IMR-90 (cell line): ENCODE results near the gene DOCK9. TPM values are rescaled to one million over a fixed set of nuclear protein-coding genes. Genes with fewer than 3 reads are reported as not detected.

ENCODE experiments used
- ATAC-seq: fragments of 200-7000 bp; cut with Tn5 transposase; 2 replicates; pipeline ENCODE4 v1.9.1; 2020; ENCODE audit warnings: low read depth, mild to moderate bottlenecking, moderate library complexity
- BruUV-seq: library from RNA; stranded (reverse); fragments of 400-500 nt; replicated peaks from 2 replicates; lab custom pipeline; 2021; lab: Mats Ljungman, UMichigan
- CTCF ChIA-PET: fragments of 300-600 bp; formaldehyde crosslinking; extraction: SDS; loops from one replicate; lab custom pipeline; 2021; ENCODE audit warnings: antibody characterized with exemption; lab: Yijun Ruan, JAX
- POLR2A ChIA-PET: fragments of 300-600 bp; sonication (Branson Sonifier 250); formaldehyde crosslinking; loops from one replicate; lab custom pipeline; 2022; ENCODE audit warnings: antibody characterized with exemption; ENCODE audit not compliant: unreplicated experiment; lab: Charles Lee
- DNase-seq: peaks from one replicate; pipeline ENCODE4 v3.0.0; 2013
- H2AFZ ChIP-seq: replicated peaks from 2 replicates; pipeline ENCODE3; 2013; ENCODE audit warnings: low read length, mild to moderate bottlenecking; ENCODE audit not compliant: poor library complexity
- H2AK5ac ChIP-seq: 2 replicates; pipeline ENCODE4 v1.6.1; 2013; ENCODE audit warnings: low read depth, low read length, inconsistent platforms
- H2AK9ac ChIP-seq: replicated peaks from 2 replicates; pipeline ENCODE3; 2013; ENCODE audit warnings: mild to moderate bottlenecking, low read depth, low read length, moderate library complexity; ENCODE audit not compliant: poor library complexity
- H2BK120ac ChIP-seq: 2 replicates; pipeline ENCODE4 v1.6.1; 2013; ENCODE audit warnings: low read depth, low read length, inconsistent platforms
- H2BK15ac ChIP-seq: 3 replicates; pipeline ENCODE4 v1.6.1; 2013; ENCODE audit warnings: low read depth, low read length, inconsistent platforms
- H2BK20ac ChIP-seq: 2 replicates; pipeline ENCODE4 v1.6.1; 2013; ENCODE audit warnings: low read depth, mild to moderate bottlenecking, inconsistent platforms, low read length, moderate library complexity
- H2BK5ac ChIP-seq: 2 replicates; pipeline ENCODE4 v1.6.1; 2013; ENCODE audit warnings: mild to moderate bottlenecking, low read depth, low read length, inconsistent platforms; ENCODE audit not compliant: poor library complexity, severe bottlenecking
- H3K14ac ChIP-seq: replicated peaks from 2 replicates; pipeline ENCODE4 v1.6.1; 2013; ENCODE audit warnings: low read depth, low read length, inconsistent platforms
- H3K18ac ChIP-seq: 2 replicates; pipeline ENCODE4 v1.6.1; 2013; ENCODE audit warnings: low read depth, low read length, control low read depth
- H3K23ac ChIP-seq: 2 replicates; pipeline ENCODE4 v1.6.1; 2013; ENCODE audit warnings: low read depth, low read length, inconsistent platforms
- H3K27ac ChIP-seq: 2 replicates; pipeline ENCODE4 v1.5.1; 2013; ENCODE audit warnings: mild to moderate bottlenecking, control low read depth, low read length; ENCODE audit not compliant: insufficient read depth
- H3K27me3 ChIP-seq: 2 replicates; pipeline ENCODE4 v1.6.1; 2013; ENCODE audit warnings: low read length; ENCODE audit not compliant: control insufficient read depth, insufficient read depth
- H3K36me3 ChIP-seq: 2 replicates; pipeline ENCODE4 v1.6.1; 2013; ENCODE audit warnings: low read length, mixed read lengths; ENCODE audit not compliant: control insufficient read depth, insufficient read depth
- H3K4ac ChIP-seq: 2 replicates; pipeline ENCODE4 v1.6.1; 2013; ENCODE audit warnings: low read depth, low read length, inconsistent platforms
- H3K4me1 ChIP-seq: 2 replicates; pipeline ENCODE4 v1.6.1; 2013; ENCODE audit warnings: low read length, mixed read lengths; ENCODE audit not compliant: control insufficient read depth, insufficient read depth
- H3K4me2 ChIP-seq: 2 replicates; pipeline ENCODE4 v1.6.1; 2013; ENCODE audit warnings: low read depth, mild to moderate bottlenecking, control low read depth, low read length, moderate library complexity
- H3K4me3 ChIP-seq: 2 replicates; pipeline ENCODE4 v1.5.1; 2013; ENCODE audit warnings: low read depth, mild to moderate bottlenecking, control low read depth, low read length, moderate library complexity; ENCODE audit not compliant: insufficient read depth
- H3K56ac ChIP-seq: 2 replicates; pipeline ENCODE4 v1.6.1; 2013; ENCODE audit warnings: low read length, inconsistent platforms; ENCODE audit not compliant: insufficient read depth; ENCODE audit errors: extremely low read depth
- H3K79me1 ChIP-seq, 2 experiments: 2 replicates each; pipeline ENCODE4 v1.6.1; 2013; ENCODE audit warnings: low read length in 2 of 2, inconsistent platforms in 1 of 2, low read depth in 1 of 2
- H3K9ac ChIP-seq: 2 replicates; pipeline ENCODE4 v1.6.1; 2013; ENCODE audit warnings: low read depth, low read length, control low read depth
- H3K9me1 ChIP-seq: 2 replicates; pipeline ENCODE4 v1.6.1; 2013; ENCODE audit warnings: low read length, inconsistent platforms; ENCODE audit not compliant: insufficient read depth
- H3K9me3 ChIP-seq: 2 replicates; pipeline ENCODE4 v1.6.1; 2013; ENCODE audit warnings: low read length; ENCODE audit not compliant: control insufficient read depth, insufficient read depth
- H4K20me1 ChIP-seq: 2 replicates; pipeline ENCODE4 v1.6.1; 2013; ENCODE audit warnings: low read length, inconsistent platforms; ENCODE audit not compliant: insufficient read depth
- H4K5ac ChIP-seq: 2 replicates; pipeline ENCODE4 v1.6.1; 2013; ENCODE audit warnings: mild to moderate bottlenecking, low read depth, low read length, control low read depth
- H4K8ac ChIP-seq, 2 experiments: 2 replicates each; pipeline ENCODE4 v1.6.1; 2013; ENCODE audit warnings: low read depth in 2 of 2, low read length in 2 of 2, control low read depth in 1 of 2, inconsistent platforms in 1 of 2
- H4K91ac ChIP-seq: 2 replicates; pipeline ENCODE4 v1.6.1; 2013; ENCODE audit warnings: low read depth, low read length, inconsistent platforms; ENCODE audit not compliant: insufficient read depth
- FOS ChIP-seq: fragments of 150-350 bp; IDR thresholded peaks from 2 replicates; pipeline ENCODE4 v1.6.1; 2016; ENCODE audit warnings: low read depth, low read length
- MXI1 ChIP-seq: IDR thresholded peaks from 2 replicates; pipeline ENCODE4 v1.6.1; 2012; ENCODE audit warnings: low read depth, mild to moderate bottlenecking, low read length, moderate library complexity, borderline replicate concordance
- NFE2L2 ChIP-seq: fragments of 150-350 bp; IDR thresholded peaks from 2 replicates; pipeline ENCODE4 v1.6.1; 2016; ENCODE audit warnings: low read depth, mild to moderate bottlenecking, low read length
- RAD21 ChIP-seq: IDR thresholded peaks from 2 replicates; pipeline ENCODE4 v1.6.1; 2012; ENCODE audit warnings: low read length, improper control_type of control experiment
- WGBS, 2 experiments: methylation state at CpG; one replicate each; pipeline versions ENCODE4 v1.1.5 to v1.1.7; 2013; ENCODE audit warnings: missing lambda C conversion rate in 2 of 2; ENCODE audit not compliant: insufficient read length in 1 of 2; ENCODE audit errors: extremely low coverage in 2 of 2; 5-methylcytosine and 5-hydroxymethylcytosine counted together
- dilution Hi-C: fragments of 300-500 bp; cut with HindIII; formaldehyde crosslinking; loops from one replicate; pipeline ENCODE4 v1.14.3; 2018; ENCODE audit warnings: low sequenced_read_pairs; ENCODE audit not compliant: unreplicated experiment
- in situ Hi-C: fragments of 300-500 bp; cut with MboI; formaldehyde crosslinking; loops from 3 replicates; pipeline ENCODE4 v1.14.3; 2019; ENCODE audit warnings: low sequenced_read_pairs, inconsistent platforms, mixed read lengths
- intact Hi-C: fragments of 100-400 bp; cut with micrococcal nuclease; formaldehyde crosslinking; loops from 2 replicates; pipeline ENCODE4 v1.10.0; 2022
- polyA plus RNA-seq, 3 experiments: library from polyadenylated mRNA; depleted of rRNA; stranded (reverse); fragments of >200 nt; gene quantifications; 2 replicates each; pipeline ENCODE4 v1.2.3, GENCODE V29; 2012; ENCODE audit warnings: low replicate concordance in 1 of 3
- total RNA-seq: library from RNA; depleted of rRNA; stranded (reverse); fragments of >200 nt; gene quantifications from 2 replicates; pipeline ENCODE4 v1.2.3, GENCODE V29; 2012
- TF ChIP-seq, protein P1 (sequence below): fragments of 150-350 bp; IDR thresholded peaks from 2 replicates; pipeline ENCODE4 v1.6.1; 2017; ENCODE audit warnings: mild to moderate bottlenecking, antibody characterized with exemption, low read length, low read depth

DOCK9 gene
- total and polyA plus RNA-seq, 2 of the 4 experiments (the other 2 are of a cell fraction), result 4.8 to 7.2 TPM

DNA sequence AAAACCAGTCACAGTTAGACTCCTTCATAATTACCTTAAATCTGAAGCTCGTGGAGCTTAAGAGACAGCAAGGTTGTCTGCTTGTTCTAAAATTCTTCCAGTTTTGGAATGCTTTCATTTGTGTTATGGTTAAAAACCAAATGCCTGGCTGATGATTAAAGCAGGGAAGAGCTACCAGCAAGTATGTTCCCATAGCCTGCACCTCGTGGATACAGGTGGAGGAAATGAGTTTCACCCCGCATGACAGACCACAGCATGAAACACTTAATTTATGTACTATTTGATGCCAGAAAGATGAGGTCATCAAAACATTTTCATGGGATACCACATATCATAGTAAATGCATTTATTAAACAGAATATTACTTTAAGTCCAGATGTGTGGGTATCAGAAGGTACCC is 416 bp upstream of the DOCK9 start:
- BruUV-seq, result no TSS peak
- Histone ChIP-seq H4K5ac (no peak overlapping the region), H3K4me1 (peaks cover 6% of the 10 kb centered on the region), H3K4ac (peak overlapping the region; percentile 69; the same call in 1 of the 2 replicates), H4K20me1 (peaks cover 8% of the 10 kb centered on the region; the same call in 1 of the 2 replicates), H3K14ac (peak overlapping the region; percentile 62), H3K27ac (no peak overlapping the region), H4K91ac (peak overlapping the region; percentile 51; the same call in 1 of the 2 replicates), H2BK5ac (peak overlapping the region; percentile 3), H3K18ac (peak overlapping the region; percentile 32; the same call in 1 of the 2 replicates), H3K4me2 (peak overlapping the region; percentile 90), H2BK15ac (peak overlapping the region; percentile 25; the same call in 1 of the 3 replicates), H3K56ac (peak overlapping the region; percentile 55), H3K36me3 (no peaks in the 10 kb centered on the region), H2BK20ac (peak overlapping the region; percentile 18; the same call in 1 of the 2 replicates), H3K27me3 (no peaks in the 10 kb centered on the region), H2AK9ac (no peak overlapping the region), H3K9me1 (0 out of 2 replicates have a peak, but pooled peaks cover 3% of the 10 kb centered on the region), H2BK120ac (peak overlapping the region; percentile 72; the same call in 1 of the 2 replicates), H2AK5ac (no peak overlapping the region), H3K9ac (no peak overlapping the region), H3K79me1 (peaks cover 0 to 29% of the 10 kb centered on the region in 2 experiments; a peak in 2 of 4 replicates), H2AFZ (no peak overlapping the region), H3K23ac (no peak overlapping the region), H3K4me3 (peak overlapping the region; percentile 49; the same call in 1 of the 2 replicates), H4K8ac (peak overlapping the region in 1 of 2 experiments; percentile 58; a peak in 1 of 4 replicates), H3K9me3 (no peaks in the 10 kb centered on the region)
- peak; percentile 52 for ATAC-seq
- DNase-seq, result peak; percentile 90
- WGBS, 2 experiments, result no CpG with 5 or more reads among the region's 3 CpGs
- dilution Hi-C loops, result no loop called here
- CTCF ChIA-PET, result interaction anchor here (0.7 to 1.3 kb wide), 3 partner anchors 27 to 138 kb away, joined by 3 read pairs; no protein-coding TSS in a partner anchor
- in situ Hi-C loops, result no loop called here
- intact Hi-C loops, result no loop called here
- POLR2A ChIA-PET, result no interaction called here
- TF ChIP-seq RAD21, result no peak
- no peak for TF ChIP-seq NFE2L2
- TF ChIP-seq FOS, result 0 out of 2 replicates have a peak, but pooled peaks have one; percentile 7
- TF ChIP-seq, protein P1, sequence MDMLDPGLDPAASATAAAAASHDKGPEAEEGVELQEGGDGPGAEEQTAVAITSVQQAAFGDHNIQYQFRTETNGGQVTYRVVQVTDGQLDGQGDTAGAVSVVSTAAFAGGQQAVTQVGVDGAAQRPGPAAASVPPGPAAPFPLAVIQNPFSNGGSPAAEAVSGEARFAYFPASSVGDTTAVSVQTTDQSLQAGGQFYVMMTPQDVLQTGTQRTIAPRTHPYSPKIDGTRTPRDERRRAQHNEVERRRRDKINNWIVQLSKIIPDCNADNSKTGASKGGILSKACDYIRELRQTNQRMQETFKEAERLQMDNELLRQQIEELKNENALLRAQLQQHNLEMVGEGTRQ, result no peak
- TF ChIP-seq MXI1, result 0 out of 2 replicates have a peak, but pooled peaks have one; percentile 31
